Stimulated activated CD8-positive, alpha-beta memory T cell treated with anti-CD3 and anti-CD28 coated beads, Interleukin-7, amount 100 ng/mL, for 1 hour (primary cell): ENCODE results near the gene IPO7.

Experiments
- DNase-seq, 2 donors: peaks; one replicate each; pipeline ENCODE4 v3.0.0-alpha.2; 2020; ENCODE audit warnings: low read depth in 2 of 2

Gene IPO7

GRCh38 chr11:9490376-9490775 lies 105.9 kb downstream of the IPO7 start:
- DNase-seq, result no peak

- no peak for DNase-seq
Observed at GRCh38 chr11:9493492-9493891, 109.0 kb downstream of the IPO7 start.

- DNase-seq, result no peak
Observed at GRCh38 chr11:9494316-9494715, 109.9 kb downstream of the IPO7 start.

- no peak for DNase-seq
Observed at GRCh38 chr11:9495803-9496514, 111.5 kb downstream of the IPO7 start.
